DOHH2 (cell line): ENCODE data around the gene IWS1.

Experiments used
- H3F3A ChIP-seq: fragments of 200-600 bp; sonication (generic), shearing (Covaris generic); 2 replicates; pipeline ENCODE4 v1.6.0; 2016; ENCODE audit warnings: antibody characterized with exemption, mild to moderate bottlenecking; ENCODE audit not compliant: control insufficient read depth, insufficient read depth
- H3K27ac ChIP-seq: fragments of 200-600 bp; sonication (generic); 2 replicates; pipeline ENCODE4 v1.5.1; 2014; ENCODE audit warnings: low read depth, mild to moderate bottlenecking, low read length, moderate library complexity
- H3K27me3 ChIP-seq: fragments of 200-600 bp; sonication (generic); 2 replicates; pipeline ENCODE4 v1.6.1; 2014; ENCODE audit warnings: mild to moderate bottlenecking, low read length, mixed read lengths; ENCODE audit not compliant: control insufficient read depth
- H3K36me3 ChIP-seq: fragments of 200-600 bp; sonication (generic); 2 replicates; pipeline ENCODE4 v1.6.1; 2014; ENCODE audit warnings: mild to moderate bottlenecking, low read length, moderate library complexity, mixed read lengths; ENCODE audit not compliant: control insufficient read depth
- H3K4me1 ChIP-seq: fragments of 200-600 bp; sonication (generic); 2 replicates; pipeline ENCODE4 v1.6.1; 2014; ENCODE audit warnings: mild to moderate bottlenecking, low read length, mixed read lengths; ENCODE audit not compliant: control insufficient read depth
- H3K4me2 ChIP-seq: fragments of 200-600 bp; sonication (generic); 2 replicates; pipeline ENCODE4 v1.6.0; 2014; ENCODE audit warnings: mild to moderate bottlenecking, low read length, moderate library complexity
- H3K4me3 ChIP-seq: fragments of 200-600 bp; sonication (generic); 2 replicates; pipeline ENCODE4 v1.5.1; 2014; ENCODE audit warnings: mild to moderate bottlenecking, low read length, mixed read lengths
- H3K79me2 ChIP-seq: fragments of 200-600 bp; sonication (generic); 2 replicates; pipeline ENCODE4 v1.6.1; 2014; ENCODE audit warnings: mild to moderate bottlenecking, low read length, mixed read lengths; ENCODE audit not compliant: control insufficient read depth
- H3K9me2 ChIP-seq: fragments of 200-600 bp; sonication (generic); replicated peaks from 2 replicates; pipeline ENCODE4 v1.6.1; 2014; ENCODE audit warnings: mild to moderate bottlenecking, low read length, mixed read lengths; ENCODE audit not compliant: control insufficient read depth
- H3K9me3 ChIP-seq: fragments of 200-600 bp; sonication (generic); 2 replicates; pipeline ENCODE4 v1.6.1; 2014; ENCODE audit warnings: antibody characterized with exemption, low read length, mixed read lengths; ENCODE audit not compliant: control insufficient read depth, insufficient read depth
- H4K20me1 ChIP-seq: fragments of 200-600 bp; sonication (generic); 2 replicates; pipeline ENCODE4 v1.6.0; 2014; ENCODE audit warnings: low read depth, mild to moderate bottlenecking, antibody characterized with exemption, low read length, moderate library complexity; ENCODE audit not compliant: control insufficient read depth, insufficient read depth
- CTCF ChIP-seq: fragments of 200-600 bp; sonication (generic); IDR thresholded peaks from one replicate; pipeline ENCODE4 v1.5.1; 2014; ENCODE audit warnings: antibody characterized with exemption, mild to moderate bottlenecking, low read depth, low read length; ENCODE audit not compliant: poor library complexity, severe bottlenecking
- EZH2phosphoT487 ChIP-seq: fragments of 200-600 bp; sonication (generic); IDR thresholded peaks from 2 replicates; pipeline ENCODE4 v1.6.1; 2017; ENCODE audit warnings: borderline replicate concordance, mild to moderate bottlenecking, antibody characterized with exemption, low read length, moderate library complexity, mixed read lengths

Gene IWS1

DNA sequence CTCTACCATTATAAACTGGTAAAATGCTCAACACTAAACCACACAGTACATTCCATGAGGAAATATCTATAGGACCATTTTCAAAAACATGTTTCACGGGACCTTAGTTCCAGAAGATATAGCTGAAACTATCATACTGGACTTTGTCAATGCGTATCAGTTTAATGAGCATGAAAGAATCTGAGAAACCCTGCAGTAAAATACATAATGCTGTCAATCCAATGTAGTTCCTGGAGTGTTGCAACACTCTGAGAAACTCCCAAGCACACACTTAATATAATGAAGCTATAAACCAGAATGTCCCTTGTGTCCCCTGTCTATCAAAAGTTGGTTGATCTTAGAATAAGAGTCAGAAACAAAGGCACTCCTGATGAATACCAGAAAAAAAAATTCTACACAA, 16.2 kb downstream of the IWS1 start:
- H3K9me2 ChIP-seq: no peaks in the 10 kb centered on the region
- no peaks in the 10 kb centered on the region for H3K27me3 ChIP-seq
- H3K9me3 ChIP-seq: no peaks in the 10 kb centered on the region
- H3K79me2 ChIP-seq: peaks cover 92% of the 10 kb centered on the region
- no peak overlapping the region for H3K4me2 ChIP-seq
- no peaks in the 10 kb centered on the region for H3F3A ChIP-seq
- H3K4me3 ChIP-seq: no peak overlapping the region
- H3K36me3 ChIP-seq: peaks cover 85% of the 10 kb centered on the region
- TF ChIP-seq CTCF: no peak
- TF ChIP-seq EZH2phosphoT487: no peak
- peaks cover 12% of the 10 kb centered on the region; the same call in 1 of the 2 replicates for H4K20me1 ChIP-seq
- H3K4me1 ChIP-seq: 0 out of 2 replicates have a peak, but pooled peaks cover 3% of the 10 kb centered on the region
- H3K27ac ChIP-seq: no peak overlapping the region

GRCh38 chr2:127508631-127509034, 17.7 kb downstream of the IWS1 start:
- peaks cover 83% of the 10 kb centered on the region for H3K79me2 ChIP-seq
- H3K4me2 ChIP-seq: no peak overlapping the region
- H3K27me3 ChIP-seq: no peaks in the 10 kb centered on the region
- no peaks in the 10 kb centered on the region for H3F3A ChIP-seq
- TF ChIP-seq EZH2phosphoT487 (no peak), CTCF (no peak)
- 0 out of 2 replicates have a peak, but pooled peaks cover 3% of the 10 kb centered on the region for H3K4me1 ChIP-seq
- H3K9me3 ChIP-seq: no peaks in the 10 kb centered on the region
- H3K4me3 ChIP-seq: no peak overlapping the region
- H3K36me3 ChIP-seq: peaks cover 85% of the 10 kb centered on the region
- no peaks in the 10 kb centered on the region for H3K9me2 ChIP-seq
- H4K20me1 ChIP-seq: peaks cover 12% of the 10 kb centered on the region; the same call in 1 of the 2 replicates
- H3K27ac ChIP-seq: no peak overlapping the region

- no peak for TF ChIP-seq EZH2phosphoT487
- no peak for TF ChIP-seq CTCF
- peaks cover 84% of the 10 kb centered on the region for H3K36me3 ChIP-seq
- peaks cover 12% of the 10 kb centered on the region; the same call in 1 of the 2 replicates for H4K20me1 ChIP-seq
- H3K27ac ChIP-seq: no peak overlapping the region
- H3F3A ChIP-seq: no peaks in the 10 kb centered on the region
- peaks cover 78% of the 10 kb centered on the region for H3K79me2 ChIP-seq
- no peak overlapping the region for H3K4me3 ChIP-seq
- no peaks in the 10 kb centered on the region for H3K9me2 ChIP-seq
- H3K4me1 ChIP-seq: 0 out of 2 replicates have a peak, but pooled peaks cover 3% of the 10 kb centered on the region
- no peak overlapping the region for H3K4me2 ChIP-seq
- no peaks in the 10 kb centered on the region for H3K9me3 ChIP-seq
- H3K27me3 ChIP-seq: no peaks in the 10 kb centered on the region
These were observed 18.2 kb downstream of the IWS1 start for GRCh38 chr2:127508023-127508630.
